Measurements from ENCODE around the gene VWA1.

The VWA1 gene

GRCh38 chr1:1490633-1491230 lies 55.2 kb downstream of the VWA1 start:
- DNase-seq, result no peak

GRCh38 chr1:1491601-1492000 lies 56.1 kb downstream of the VWA1 start:
- no peak for DNase-seq

All from CD4-positive, alpha-beta T cell treated with Interleukin-6 for 4 hours (primary cell).